Stimulated activated memory B cell treated with anti-CD40 and anti-IgM and Interleukin-4, amounts not matched to agents 10 μg/mL and 1 μg/mL and 100 μg/mL, for 72 hours (primary cell): ENCODE results near the gene TBX15.

Source experiments
- ATAC-seq: fragments of 150-1000 bp; cut with Tn5 transposase; 2 replicates; pipeline ENCODE4 v1.10.0; 2021
- H3K27ac Mint-ChIP-seq: one replicate; pipeline ENCODE4 v1.8.0; 2022; ENCODE audit warnings: mild to moderate bottlenecking, mixed read lengths
- H3K27me3 Mint-ChIP-seq: one replicate; pipeline ENCODE4 v1.8.0; 2022; ENCODE audit warnings: mixed read lengths
- H3K36me3 Mint-ChIP-seq: one replicate; pipeline ENCODE4 v1.8.0; 2022; ENCODE audit warnings: mixed read lengths
- H3K4me1 Mint-ChIP-seq: one replicate; pipeline ENCODE4 v1.8.0; 2022; ENCODE audit warnings: mixed read lengths
- H3K4me3 Mint-ChIP-seq: one replicate; pipeline ENCODE4 v1.8.0; 2022; ENCODE audit warnings: mild to moderate bottlenecking, moderate library complexity, mixed read lengths
- H3K9me3 Mint-ChIP-seq: one replicate; pipeline ENCODE4 v1.8.0; 2022; ENCODE audit warnings: mixed read lengths

The TBX15 gene

DNA sequence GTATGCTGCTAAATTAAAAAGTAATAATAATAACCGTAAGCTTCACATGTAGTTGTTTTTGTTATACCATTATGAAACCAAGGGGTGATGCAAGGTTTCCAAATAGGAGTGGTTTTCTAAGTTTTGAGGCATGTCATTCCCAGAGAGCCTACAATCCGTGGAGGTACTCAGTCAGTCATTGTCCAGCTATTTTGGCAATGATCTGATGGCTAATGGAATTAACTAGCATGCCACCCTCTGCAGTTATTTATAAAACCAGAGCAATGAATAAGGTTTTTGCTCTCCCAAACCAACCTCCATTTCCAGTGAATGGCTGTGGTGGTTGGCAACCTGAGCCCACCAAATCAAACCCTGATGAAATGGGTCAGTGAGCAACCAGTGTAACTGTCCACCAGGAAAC lies 106.4 kb downstream of the TBX15 start:
- no peak for ATAC-seq
- Mint-ChIP-seq H3K4me3 (no peak overlapping the region), H3K4me1 (no peaks in the 10 kb centered on the region), H3K27ac (no peak overlapping the region), H3K27me3 (peaks cover 6% of the 10 kb centered on the region), H3K36me3 (no peaks in the 10 kb centered on the region), H3K9me3 (no peaks in the 10 kb centered on the region)

DNA sequence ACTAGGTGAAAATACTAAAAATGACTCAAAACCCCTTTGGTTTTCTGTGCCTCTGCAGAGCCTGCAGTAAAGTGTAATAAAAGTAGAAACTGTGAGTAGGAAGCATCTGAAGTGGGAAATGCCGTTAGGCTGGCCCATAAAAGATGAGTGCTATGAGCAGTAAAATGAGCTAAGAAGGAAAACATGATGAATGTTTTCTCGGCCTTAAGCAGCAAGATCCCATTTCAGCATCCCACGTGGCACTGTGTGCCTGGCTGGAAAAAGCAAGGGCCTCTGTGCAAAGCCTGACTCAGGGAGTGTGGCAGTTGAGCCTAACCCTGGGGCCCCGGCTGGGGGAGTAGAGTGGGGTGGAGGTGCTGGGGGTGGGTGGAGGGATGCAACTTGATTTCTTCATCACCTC lies 109.5 kb downstream of the TBX15 start:
- Mint-ChIP-seq H3K27ac (no peak overlapping the region), H3K9me3 (no peaks in the 10 kb centered on the region), H3K4me1 (no peaks in the 10 kb centered on the region), H3K4me3 (no peak overlapping the region), H3K27me3 (no peaks in the 10 kb centered on the region), H3K36me3 (no peaks in the 10 kb centered on the region)
- no peak for ATAC-seq

DNA sequence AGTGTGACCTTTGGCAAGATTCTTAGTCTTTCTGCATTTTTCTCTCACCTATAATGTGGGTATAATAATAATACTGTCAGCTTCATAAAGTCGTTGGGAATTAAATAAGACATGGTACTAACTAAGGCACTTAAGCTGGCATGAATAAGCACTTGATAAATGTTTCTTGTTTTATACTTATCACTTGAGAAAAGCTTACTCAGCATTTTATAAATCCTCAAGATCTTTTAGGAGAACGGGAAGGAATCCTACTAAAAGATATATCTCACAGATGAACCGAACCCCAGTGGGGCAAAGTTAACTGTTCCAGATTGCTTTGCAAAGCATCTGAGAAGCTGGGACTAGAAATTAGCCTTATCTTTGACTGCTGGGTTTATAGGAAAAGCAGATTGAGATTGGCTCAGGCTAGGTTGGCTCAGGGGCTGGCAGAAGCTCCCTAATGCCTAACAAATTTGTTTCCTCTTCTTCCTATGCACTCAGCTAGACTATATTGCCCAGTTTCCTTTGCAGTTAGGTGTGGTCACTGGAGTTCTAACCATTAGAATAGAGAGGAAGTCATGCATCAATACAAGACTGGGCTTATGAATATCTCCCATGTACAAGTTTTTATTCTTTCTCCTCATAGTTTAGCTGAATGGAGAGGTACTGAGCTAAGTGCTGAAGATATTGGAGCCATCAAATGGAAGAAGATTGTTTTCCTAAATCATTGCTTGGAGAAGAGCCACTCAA lies 110.3 kb downstream of the TBX15 start:
- H3K36me3 Mint-ChIP-seq: no peaks in the 10 kb centered on the region
- no peak overlapping the region for H3K4me3 Mint-ChIP-seq
- no peak overlapping the region for H3K27ac Mint-ChIP-seq
- no peaks in the 10 kb centered on the region for H3K4me1 Mint-ChIP-seq
- no peak for ATAC-seq
- no peaks in the 10 kb centered on the region for H3K27me3 Mint-ChIP-seq
- H3K9me3 Mint-ChIP-seq: no peaks in the 10 kb centered on the region

DNA sequence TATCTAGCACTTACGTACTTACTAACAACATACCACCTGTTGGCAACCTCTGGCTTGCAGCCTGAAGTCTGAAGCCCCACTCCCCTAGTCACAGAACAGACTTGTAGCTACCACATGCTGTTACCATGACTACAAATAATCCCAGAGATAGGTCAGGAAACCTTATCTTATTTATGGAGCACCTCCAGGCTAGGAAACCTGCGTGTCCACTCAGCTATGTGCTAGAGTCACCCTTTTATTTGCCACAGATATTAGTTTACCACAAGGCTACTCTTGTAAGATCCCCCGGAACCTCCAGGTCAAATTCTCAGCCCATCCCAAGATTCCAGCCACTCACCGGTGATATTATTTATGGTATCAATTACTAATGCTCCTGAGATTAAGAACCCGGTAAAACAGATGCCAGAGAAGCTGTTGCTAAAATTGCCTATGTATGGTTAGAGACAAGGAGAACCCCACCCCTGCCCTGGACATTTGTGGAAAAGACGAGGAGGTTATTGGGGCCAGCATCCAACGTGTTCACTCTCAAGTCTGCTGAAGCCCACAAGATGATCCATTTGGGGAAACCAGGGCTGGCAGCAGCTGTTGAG lies 116.5 kb downstream of the TBX15 start:
- H3K4me1 Mint-ChIP-seq: no peaks in the 10 kb centered on the region
- no peaks in the 10 kb centered on the region for H3K36me3 Mint-ChIP-seq
- no peak overlapping the region for H3K27ac Mint-ChIP-seq
- no peak overlapping the region for H3K4me3 Mint-ChIP-seq
- no peaks in the 10 kb centered on the region for H3K9me3 Mint-ChIP-seq
- ATAC-seq: no peak
- no peaks in the 10 kb centered on the region for H3K27me3 Mint-ChIP-seq

DNA sequence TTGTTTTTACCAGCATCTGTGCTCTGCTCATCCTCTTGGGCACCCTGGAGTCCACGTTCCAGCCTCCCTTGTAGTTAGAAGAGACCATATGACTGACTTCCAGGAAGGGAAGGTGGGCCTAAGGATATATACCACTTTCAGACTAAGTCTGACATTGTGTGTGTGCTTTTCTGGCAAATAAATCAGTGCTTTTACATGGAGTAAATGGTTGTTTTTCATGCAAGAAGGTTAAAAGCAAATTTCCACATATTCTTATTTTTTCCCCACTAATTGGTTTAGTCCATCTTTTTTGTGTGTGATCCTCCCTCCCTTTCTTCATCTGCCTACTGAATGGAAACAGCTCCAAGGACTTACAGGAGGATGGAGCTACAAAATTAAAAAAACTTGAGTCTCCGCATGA lies 119.8 kb downstream of the TBX15 start:
- no peak for ATAC-seq
- H3K4me3 Mint-ChIP-seq: no peak overlapping the region
- no peak overlapping the region for H3K27ac Mint-ChIP-seq
- H3K36me3 Mint-ChIP-seq: no peaks in the 10 kb centered on the region
- H3K4me1 Mint-ChIP-seq: no peaks in the 10 kb centered on the region
- H3K27me3 Mint-ChIP-seq: no peaks in the 10 kb centered on the region
- no peaks in the 10 kb centered on the region for H3K9me3 Mint-ChIP-seq

DNA sequence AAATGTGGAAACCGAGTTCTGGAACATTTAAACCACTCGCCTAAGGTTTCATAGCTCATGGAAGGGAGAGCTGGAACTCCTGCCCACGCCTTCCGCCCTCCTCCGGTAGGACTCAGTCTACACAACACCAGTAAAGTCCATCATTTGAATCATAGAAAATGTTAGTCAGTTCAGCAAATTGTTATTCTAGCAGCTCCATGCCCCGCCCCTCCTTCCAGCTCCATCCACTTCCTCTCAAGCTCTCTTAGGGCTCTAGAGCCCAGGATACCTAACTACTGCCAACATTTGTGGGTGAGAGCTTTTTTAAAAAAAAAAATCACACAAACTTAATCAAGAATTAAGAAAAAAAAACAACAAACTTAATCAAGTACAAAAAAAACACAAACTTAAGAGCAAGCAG lies 121.8 kb downstream of the TBX15 start:
- ATAC-seq: no peak
- Mint-ChIP-seq H3K4me1 (no peaks in the 10 kb centered on the region), H3K4me3 (no peak overlapping the region), H3K27me3 (no peaks in the 10 kb centered on the region), H3K36me3 (no peaks in the 10 kb centered on the region), H3K9me3 (no peaks in the 10 kb centered on the region), H3K27ac (no peak overlapping the region)

DNA sequence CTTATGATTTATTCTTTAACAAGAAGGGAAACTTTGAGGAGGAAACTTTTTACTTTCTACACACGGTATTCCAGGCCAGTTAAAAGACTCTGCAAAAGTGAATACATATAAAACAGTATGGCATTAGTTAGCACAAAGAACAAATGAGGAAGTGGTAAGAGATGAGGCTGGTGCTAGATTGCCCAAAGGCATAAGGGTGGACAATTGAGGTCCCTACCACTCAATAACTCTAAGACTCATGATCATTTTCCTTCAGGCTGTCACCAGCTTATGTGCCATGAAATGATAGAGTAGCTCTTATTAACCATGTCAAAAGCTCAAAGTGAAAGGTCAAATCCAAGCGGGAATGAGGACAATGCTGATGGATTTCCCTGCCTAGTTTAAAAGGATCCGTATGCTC lies 124.5 kb downstream of the TBX15 start:
- Mint-ChIP-seq H3K27me3 (no peaks in the 10 kb centered on the region), H3K4me3 (no peak overlapping the region)

DNA sequence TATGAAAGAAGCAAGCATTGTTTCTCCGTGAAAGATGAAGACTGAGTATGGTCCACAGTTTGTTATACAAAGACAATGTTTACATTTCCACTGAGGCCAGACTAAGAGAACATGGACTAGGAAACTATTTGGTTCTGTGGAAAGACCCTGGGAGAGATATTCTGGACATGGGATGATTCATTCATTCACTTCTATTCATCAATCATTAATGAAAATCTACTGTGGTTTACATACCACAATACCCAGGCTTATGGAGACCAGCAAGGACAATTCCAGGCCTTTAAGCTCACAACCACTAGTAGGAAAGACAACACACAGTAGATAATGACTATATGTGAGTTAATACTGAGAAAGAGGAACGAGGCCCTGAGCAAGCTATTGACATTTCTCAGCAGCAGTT lies 125.4 kb downstream of the TBX15 start:
- H3K4me1 Mint-ChIP-seq: no peaks in the 10 kb centered on the region
- no peaks in the 10 kb centered on the region for H3K9me3 Mint-ChIP-seq
- no peaks in the 10 kb centered on the region for H3K36me3 Mint-ChIP-seq
- peak; percentile 50 for ATAC-seq
- H3K27ac Mint-ChIP-seq: no peak overlapping the region
- H3K27me3 Mint-ChIP-seq: no peaks in the 10 kb centered on the region
- no peak overlapping the region for H3K4me3 Mint-ChIP-seq

More for the DNA sequence above, 124.5 kb downstream of the TBX15 start:
- H3K4me1 Mint-ChIP-seq: no peaks in the 10 kb centered on the region
- no peak for ATAC-seq
- H3K27ac Mint-ChIP-seq: no peak overlapping the region
- H3K9me3 Mint-ChIP-seq: no peaks in the 10 kb centered on the region
- H3K36me3 Mint-ChIP-seq: no peaks in the 10 kb centered on the region

DNA sequence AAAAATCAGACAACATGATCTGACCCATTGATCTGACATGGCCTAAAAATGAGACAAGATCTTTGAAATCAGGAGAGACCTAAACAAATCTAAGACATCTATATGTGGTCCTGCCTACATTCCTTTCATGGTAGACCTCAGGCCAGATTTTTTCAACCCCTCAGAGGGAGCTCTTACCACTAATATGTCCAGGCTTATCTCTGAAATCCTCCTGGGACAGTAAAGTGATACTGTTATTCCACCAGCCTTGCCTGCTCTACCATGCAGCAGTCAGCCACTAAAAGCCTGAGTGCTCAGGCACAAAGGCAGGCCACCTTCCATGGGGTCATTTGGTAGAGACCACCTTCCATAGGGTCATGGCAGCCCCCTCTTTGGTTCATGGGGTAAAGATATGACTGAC lies 126.9 kb downstream of the TBX15 start:
- no peaks in the 10 kb centered on the region for H3K4me1 Mint-ChIP-seq
- no peaks in the 10 kb centered on the region for H3K9me3 Mint-ChIP-seq
- no peak overlapping the region for H3K27ac Mint-ChIP-seq
- H3K4me3 Mint-ChIP-seq: no peak overlapping the region
- ATAC-seq: no peak
- no peaks in the 10 kb centered on the region for H3K36me3 Mint-ChIP-seq
- no peaks in the 10 kb centered on the region for H3K27me3 Mint-ChIP-seq

DNA sequence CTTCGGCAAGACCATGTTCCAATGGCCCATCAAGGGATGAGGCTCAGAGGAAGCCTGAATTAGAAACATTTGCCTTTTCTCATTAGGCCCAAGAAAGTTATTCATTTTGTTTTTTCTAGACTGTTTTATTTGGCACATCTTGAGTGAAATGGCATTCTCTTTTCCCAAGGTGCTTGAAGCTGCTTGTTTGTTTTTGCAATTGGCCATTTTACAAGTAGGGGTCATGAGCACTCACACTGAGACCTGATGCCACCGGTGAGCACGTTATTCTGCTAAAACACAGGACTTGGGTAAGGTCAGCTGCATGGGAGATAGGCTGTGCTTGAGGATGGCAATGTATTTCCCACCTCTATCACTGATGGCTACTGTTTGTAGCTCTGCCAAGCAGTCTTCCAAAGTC lies 128.1 kb downstream of the TBX15 start:
- Mint-ChIP-seq H3K36me3 (no peaks in the 10 kb centered on the region), H3K9me3 (no peaks in the 10 kb centered on the region), H3K4me1 (no peaks in the 10 kb centered on the region)

DNA sequence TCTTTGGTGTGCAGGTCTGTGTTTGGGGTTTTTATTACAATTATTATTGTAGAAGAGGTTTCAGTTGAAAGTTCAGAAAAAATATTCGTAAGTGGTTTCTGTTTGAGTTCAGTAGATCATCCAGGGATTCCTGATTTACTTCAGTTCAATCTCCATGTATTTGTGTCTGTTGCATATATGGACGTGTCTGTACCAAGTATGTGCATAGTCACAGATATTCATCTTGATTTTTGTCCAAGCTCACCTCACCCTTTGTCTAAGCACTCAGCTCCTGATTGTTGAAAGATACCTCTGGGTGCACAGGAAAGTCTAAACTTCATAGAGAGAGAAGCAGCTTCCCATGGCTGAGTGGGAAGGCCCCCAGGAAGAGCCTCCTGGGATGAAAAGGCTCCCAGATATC lies 141.7 kb downstream of the TBX15 start:
- no peak for ATAC-seq
- no peaks in the 10 kb centered on the region for H3K36me3 Mint-ChIP-seq
- H3K27ac Mint-ChIP-seq: no peak overlapping the region
- H3K9me3 Mint-ChIP-seq: peaks cover 4% of the 10 kb centered on the region
- H3K4me1 Mint-ChIP-seq: peaks cover 5% of the 10 kb centered on the region
- H3K4me3 Mint-ChIP-seq: no peak overlapping the region
- H3K27me3 Mint-ChIP-seq: peaks cover 5% of the 10 kb centered on the region

More for the DNA sequence above, 128.1 kb downstream of the TBX15 start:
- Mint-ChIP-seq H3K27ac (no peak overlapping the region), H3K27me3 (no peaks in the 10 kb centered on the region), H3K4me3 (no peak overlapping the region)
- ATAC-seq: no peak

DNA sequence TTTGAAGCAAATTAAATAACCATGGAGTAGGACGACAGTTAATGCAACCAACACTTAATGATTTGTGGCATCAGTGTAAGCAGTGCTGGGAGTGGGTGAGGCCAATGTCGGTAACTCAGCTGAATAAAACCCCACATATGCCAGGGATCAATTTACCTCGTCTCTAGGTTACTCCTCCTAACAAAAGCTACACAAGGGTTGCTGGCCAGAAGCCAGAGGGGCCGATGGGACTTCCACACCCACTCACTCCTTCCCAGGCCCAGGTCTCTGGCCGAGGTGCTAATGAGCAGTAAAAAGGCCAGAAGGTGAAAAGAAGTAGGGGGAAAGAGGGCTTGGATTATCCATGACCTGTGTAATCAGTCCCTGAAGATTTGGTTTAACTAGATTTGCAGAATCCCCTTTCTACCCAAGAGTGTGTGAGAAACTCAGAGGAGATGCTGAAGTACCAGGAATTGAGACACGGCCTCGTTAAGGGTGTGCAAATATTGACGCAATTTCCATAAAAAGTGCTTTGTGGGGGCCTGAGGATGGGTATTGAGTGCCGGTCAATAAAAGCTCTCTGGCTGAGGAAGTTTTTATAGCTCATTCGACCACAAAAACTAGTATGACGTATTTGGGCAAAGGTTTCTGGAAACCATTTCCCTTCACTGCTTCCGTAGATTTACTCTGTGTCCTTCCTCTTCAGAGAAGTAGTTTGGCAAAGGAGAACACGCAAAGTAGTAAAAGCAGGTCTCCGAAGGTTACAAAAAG lies 145.5 kb downstream of the TBX15 start:
- no peak overlapping the region for H3K4me3 Mint-ChIP-seq

DNA sequence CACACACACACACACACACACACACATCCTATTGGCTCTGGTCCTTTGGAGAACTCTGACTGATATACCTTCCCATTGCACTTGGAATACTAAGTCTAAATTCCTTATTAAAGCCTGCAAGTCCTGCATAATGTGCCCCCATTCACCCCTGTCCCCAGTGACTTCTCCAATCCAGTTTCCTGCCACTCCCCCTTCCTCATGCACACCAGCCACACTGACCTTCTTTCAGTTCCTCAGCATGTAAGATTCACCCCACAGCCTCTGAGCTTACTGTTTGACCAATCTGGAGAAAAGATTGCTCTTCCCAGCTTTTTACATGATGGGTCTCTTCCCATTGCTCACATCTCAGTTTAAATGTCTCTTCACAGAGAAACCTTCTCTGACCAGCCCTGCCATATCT lies 146.6 kb downstream of the TBX15 start:
- Mint-ChIP-seq H3K4me1 (peaks cover 8% of the 10 kb centered on the region), H3K4me3 (no peak overlapping the region), H3K36me3 (no peaks in the 10 kb centered on the region), H3K27ac (no peak overlapping the region), H3K27me3 (no peaks in the 10 kb centered on the region), H3K9me3 (peaks cover 3% of the 10 kb centered on the region)
- peak; percentile 68 for ATAC-seq

More for the DNA sequence above, 145.5 kb downstream of the TBX15 start:
- Mint-ChIP-seq H3K4me1 (peaks cover 8% of the 10 kb centered on the region), H3K9me3 (peaks cover 3% of the 10 kb centered on the region), H3K27ac (no peak overlapping the region), H3K27me3 (no peaks in the 10 kb centered on the region), H3K36me3 (no peaks in the 10 kb centered on the region)
- no peak for ATAC-seq
